Activated T-cell treated with anti-CD3 and anti-CD28 coated beads for 4 hours (primary cell): ENCODE measurements around the gene RASA2.
"Not testable (repeated sequence)": the region's sequence is repeated elsewhere in the genome, so short reads cannot be mapped to it uniquely, and the experiment has no call there.

Experiments used
- DNase-seq: peaks from one replicate; pipeline ENCODE4 v3.0.0-alpha.2; 2020

The RASA2 gene

GRCh38 chr3:141460097-141460704 is 26.6 kb upstream of the RASA2 start:
- DNase-seq, result peak; percentile 89

- DNase-seq, result no peak
Observed at GRCh38 chr3:141462176-141462859, 24.5 kb upstream of the RASA2 start.

- DNase-seq, result no peak
Observed at GRCh38 chr3:141465221-141465620, 21.6 kb upstream of the RASA2 start.

- no peak for DNase-seq
Observed at GRCh38 chr3:141466633-141467169, 20.1 kb upstream of the RASA2 start.

- no peak for DNase-seq
Observed at GRCh38 chr3:141469720-141470119, 17.1 kb upstream of the RASA2 start.

- no peak for DNase-seq
Observed at GRCh38 chr3:141471160-141471559, 15.7 kb upstream of the RASA2 start.

- DNase-seq, result no peak
Observed at GRCh38 chr3:141476033-141476432, 10.8 kb upstream of the RASA2 start.

- DNase-seq, result no peak
Observed at GRCh38 chr3:141477224-141477623, 9.6 kb upstream of the RASA2 start.

- no peak for DNase-seq
Observed at GRCh38 chr3:141478139-141478538, 8.7 kb upstream of the RASA2 start.

GRCh38 chr3:141478840-141479239 is 8.0 kb upstream of the RASA2 start:
- DNase-seq, result not testable (repeated sequence)

GRCh38 chr3:141482245-141482922 is 4.4 kb upstream of the RASA2 start:
- DNase-seq, result no peak

GRCh38 chr3:141484701-141485287 is 2.0 kb upstream of the RASA2 start:
- no peak for DNase-seq

GRCh38 chr3:141485641-141486495 is 959 bp upstream of the RASA2 start:
- no peak for DNase-seq

- DNase-seq, result no peak
Observed at GRCh38 chr3:141486496-141486745, 406 bp upstream of the RASA2 start.

GRCh38 chr3:141487521-141488252 is 860 bp downstream of the RASA2 start:
- peak; percentile 64 for DNase-seq

- no peak for DNase-seq
Observed at GRCh38 chr3:141489203-141489602, 2.4 kb downstream of the RASA2 start.

- DNase-seq, result no peak
Observed at GRCh38 chr3:141491081-141491480, 4.3 kb downstream of the RASA2 start.

GRCh38 chr3:141491929-141492328 is 5.1 kb downstream of the RASA2 start:
- no peak for DNase-seq

GRCh38 chr3:141493184-141493583 is 6.4 kb downstream of the RASA2 start:
- DNase-seq, result no peak

- DNase-seq, result not testable (repeated sequence)
Observed at GRCh38 chr3:141497589-141497988, 10.8 kb downstream of the RASA2 start.

- peak; percentile 74 for DNase-seq
Observed at GRCh38 chr3:141498598-141499223, 11.9 kb downstream of the RASA2 start.

GRCh38 chr3:141499284-141499683 is 12.5 kb downstream of the RASA2 start:
- DNase-seq, result no peak
